SU-DHL-6 (cell line): ENCODE data around the gene BCAR1.

Source experiments
- H2AFZ ChIP-seq: fragments of 200-600 bp; sonication (generic); 2 replicates; pipeline ENCODE4 v1.6.1; 2014; ENCODE audit warnings: low read depth, mild to moderate bottlenecking, moderate library complexity, mixed read lengths, antibody characterized with exemption, low read length; ENCODE audit not compliant: severe bottlenecking
- H3F3A ChIP-seq: fragments of 200-600 bp; shearing (Covaris generic); 2 replicates; pipeline ENCODE4 v1.6.0; 2016; ENCODE audit warnings: antibody characterized with exemption, mild to moderate bottlenecking; ENCODE audit not compliant: insufficient read depth
- H3K27ac ChIP-seq: fragments of 200-600 bp; sonication (generic); 2 replicates; pipeline ENCODE4 v1.5.1; 2016; ENCODE audit warnings: low read depth, mild to moderate bottlenecking, low read length, moderate library complexity, mixed read lengths
- H3K27me3 ChIP-seq: fragments of 200-600 bp; sonication (generic), shearing (Covaris generic); 2 replicates; pipeline ENCODE4 v1.6.0; 2014; ENCODE audit warnings: mild to moderate bottlenecking, low read length
- H3K36me3 ChIP-seq: fragments of 200-600 bp; sonication (generic); 2 replicates; pipeline ENCODE4 v1.6.1; 2014; ENCODE audit warnings: mild to moderate bottlenecking, low read length, mixed read lengths
- H3K4me2 ChIP-seq: fragments of 300-600, 200-600 bp; shearing (Covaris generic), sonication (generic); 2 replicates; pipeline ENCODE4 v1.6.0; 2014; ENCODE audit warnings: low read length, low read depth, mild to moderate bottlenecking; ENCODE audit not compliant: poor library complexity, severe bottlenecking
- H3K4me3 ChIP-seq: fragments of 200-600 bp; sonication (generic); 2 replicates; pipeline ENCODE4 v1.5.1; 2014; ENCODE audit warnings: antibody characterized with exemption, low read length, mild to moderate bottlenecking, mixed read lengths; ENCODE audit not compliant: insufficient read depth, poor library complexity, severe bottlenecking
- H3K79me2 ChIP-seq: fragments of 200-600 bp; sonication (generic); 2 replicates; pipeline ENCODE4 v1.6.1; 2014; ENCODE audit warnings: mild to moderate bottlenecking, low read length, moderate library complexity; ENCODE audit not compliant: insufficient read depth
- H3K9ac ChIP-seq: fragments of 200-600 bp; sonication (generic); 2 replicates; pipeline ENCODE4 v1.7.0; 2014; ENCODE audit warnings: mild to moderate bottlenecking, low read length
- H3K9me2 ChIP-seq: fragments of 200-600 bp; sonication (generic); replicated peaks from 2 replicates; pipeline ENCODE4 v1.6.1; 2014; ENCODE audit warnings: low read length; ENCODE audit not compliant: insufficient read depth
- H3K9me3 ChIP-seq: fragments of 200-600 bp; sonication (generic); 2 replicates; pipeline ENCODE4 v1.6.1; 2014; ENCODE audit warnings: low read length, mixed read lengths; ENCODE audit not compliant: insufficient read depth
- H4K20me1 ChIP-seq: fragments of 200-600 bp; sonication (generic); 2 replicates; pipeline ENCODE4 v1.6.1; 2014; ENCODE audit warnings: low read depth, mild to moderate bottlenecking, antibody characterized with exemption, low read length, moderate library complexity, mixed read lengths
- CTCF ChIP-seq: fragments of 200-600 bp; sonication (generic); IDR thresholded peaks from one replicate; pipeline ENCODE4 v1.5.1; 2017; ENCODE audit warnings: antibody characterized with exemption, mild to moderate bottlenecking, low read length, moderate library complexity; ENCODE audit not compliant: insufficient read depth, poor library complexity, severe bottlenecking
- EZH2phosphoT487 ChIP-seq: fragments of 200-600 bp; sonication (generic), shearing (Covaris generic); conservative IDR thresholded peaks from 2 replicates; pipeline ENCODE4 v1.6.1; 2018; ENCODE audit warnings: mild to moderate bottlenecking, antibody characterized with exemption, low read length, moderate library complexity, mixed read lengths

Gene BCAR1

GRCh38 chr16:75236736-75237397 is 14.6 kb downstream of the BCAR1 start:
- Histone ChIP-seq H3K9me2 (no peaks in the 10 kb centered on the region), H3F3A (no peaks in the 10 kb centered on the region), H3K36me3 (no peaks in the 10 kb centered on the region), H3K79me2 (no peaks in the 10 kb centered on the region), H4K20me1 (no peaks in the 10 kb centered on the region), H3K27me3 (no peaks in the 10 kb centered on the region), H3K9me3 (no peaks in the 10 kb centered on the region), H3K4me3 (no peak overlapping the region), H3K27ac (no peak overlapping the region), H2AFZ (no peak overlapping the region), H3K9ac (no peak overlapping the region), H3K4me2 (no peak overlapping the region)
- TF ChIP-seq EZH2phosphoT487, result no peak
- TF ChIP-seq CTCF, result no peak

- no peaks in the 10 kb centered on the region for H4K20me1 ChIP-seq
- no peaks in the 10 kb centered on the region for H3F3A ChIP-seq
- no peaks in the 10 kb centered on the region for H3K27me3 ChIP-seq
- no peak overlapping the region for H3K4me2 ChIP-seq
- H2AFZ ChIP-seq, result no peak overlapping the region
- H3K9me3 ChIP-seq, result no peaks in the 10 kb centered on the region
- TF ChIP-seq CTCF, result no peak
- no peak for TF ChIP-seq EZH2phosphoT487
- no peak overlapping the region for H3K4me3 ChIP-seq
- no peaks in the 10 kb centered on the region for H3K9me2 ChIP-seq
- no peak overlapping the region for H3K9ac ChIP-seq
- H3K27ac ChIP-seq, result no peak overlapping the region
- H3K36me3 ChIP-seq, result no peaks in the 10 kb centered on the region
- H3K79me2 ChIP-seq, result no peaks in the 10 kb centered on the region
Measured at GRCh38 chr16:75236232-75236631, 15.2 kb downstream of the BCAR1 start.

GRCh38 chr16:75235721-75236193 is 15.7 kb downstream of the BCAR1 start:
- Histone ChIP-seq H3F3A (no peaks in the 10 kb centered on the region), H3K79me2 (no peaks in the 10 kb centered on the region), H3K9me2 (no peaks in the 10 kb centered on the region), H3K27ac (no peak overlapping the region), H3K4me2 (no peak overlapping the region), H3K4me3 (no peak overlapping the region), H3K36me3 (no peaks in the 10 kb centered on the region), H3K9me3 (no peaks in the 10 kb centered on the region), H4K20me1 (no peaks in the 10 kb centered on the region), H3K27me3 (no peaks in the 10 kb centered on the region), H2AFZ (no peak overlapping the region), H3K9ac (no peak overlapping the region)
- no peak for TF ChIP-seq CTCF
